ENCODE results near the gene CACNA1G. TPM values are rescaled to one million over a fixed set of nuclear protein-coding genes. Genes with fewer than 3 reads are reported as not detected.

Gene CACNA1G
- total RNA-seq, 1 donor from 2014 or later: 0.07 TPM

GRCh38 chr17:50537721-50538548, 22.6 kb upstream of the CACNA1G start:
- H3K27ac Mint-ChIP-seq: no peak overlapping the region
- intact Hi-C loops (cut with micrococcal nuclease): no loop called here
- H3K9me3 Mint-ChIP-seq: no peaks in the 10 kb centered on the region
- H3K4me1 Mint-ChIP-seq: peaks cover 16% of the 10 kb centered on the region
- no peak overlapping the region for H3K4me3 Mint-ChIP-seq
- no peak for DNase-seq
- peaks cover 21% of the 10 kb centered on the region for H3K27me3 Mint-ChIP-seq
- H3K36me3 Mint-ChIP-seq (ENCODE audit: low read depth): no peaks in the 10 kb centered on the region

GRCh38 chr17:50538549-50539410, 21.7 kb upstream of the CACNA1G start:
- Mint-ChIP-seq H3K4me1 (peaks cover 12% of the 10 kb centered on the region), H3K36me3 (ENCODE audit: low read depth) (no peaks in the 10 kb centered on the region), H3K27me3 (peaks cover 13% of the 10 kb centered on the region), H3K4me3 (no peak overlapping the region), H3K27ac (no peak overlapping the region), H3K9me3 (no peaks in the 10 kb centered on the region)
- DNase-seq: no peak
- intact Hi-C loops (cut with micrococcal nuclease): no loop called here

- intact Hi-C loops (cut with micrococcal nuclease): loop anchor here (10.0 kb wide), 1 partner anchor 415 kb away; no protein-coding TSS in a partner anchor
- Mint-ChIP-seq H3K36me3 (ENCODE audit: low read depth) (no peaks in the 10 kb centered on the region), H3K27ac (no peak overlapping the region), H3K9me3 (no peaks in the 10 kb centered on the region), H3K4me1 (peaks cover 13% of the 10 kb centered on the region), H3K27me3 (peaks cover 11% of the 10 kb centered on the region), H3K4me3 (no peak overlapping the region)
- no peak for DNase-seq
Observed at GRCh38 chr17:50539762-50540559, 20.6 kb upstream of the CACNA1G start.

GRCh38 chr17:50540560-50541401, 19.7 kb upstream of the CACNA1G start:
- H3K4me1 Mint-ChIP-seq: peaks cover 13% of the 10 kb centered on the region
- no peak overlapping the region for H3K27ac Mint-ChIP-seq
- intact Hi-C loops (cut with micrococcal nuclease): loop anchor here (10.0 kb wide), 1 partner anchor 414 kb away; no protein-coding TSS in a partner anchor
- peaks cover 13% of the 10 kb centered on the region for H3K27me3 Mint-ChIP-seq
- H3K4me3 Mint-ChIP-seq: no peak overlapping the region
- H3K9me3 Mint-ChIP-seq: no peaks in the 10 kb centered on the region
- no peaks in the 10 kb centered on the region for H3K36me3 Mint-ChIP-seq (ENCODE audit: low read depth)
- no peak for DNase-seq

GRCh38 chr17:50541402-50541715, 19.2 kb upstream of the CACNA1G start:
- Mint-ChIP-seq H3K4me1 (peaks cover 13% of the 10 kb centered on the region), H3K27ac (no peak overlapping the region), H3K36me3 (ENCODE audit: low read depth) (no peaks in the 10 kb centered on the region), H3K27me3 (peaks cover 16% of the 10 kb centered on the region), H3K4me3 (peak overlapping the region; percentile 83), H3K9me3 (no peaks in the 10 kb centered on the region)
- DNase-seq: no peak
- intact Hi-C loops (cut with micrococcal nuclease): loop anchor here (10.0 kb wide), 1 partner anchor 413 kb away; no protein-coding TSS in a partner anchor

- peak overlapping the region; percentile 45 for H3K27ac Mint-ChIP-seq
- no peaks in the 10 kb centered on the region for H3K9me3 Mint-ChIP-seq
- intact Hi-C loops (cut with micrococcal nuclease): loop anchor here (1.0 to 10.0 kb wide), 3 partner anchors 31 to 413 kb away; no protein-coding TSS in a partner anchor
Observed at GRCh38 chr17:50541716-50542688, 18.5 kb upstream of the CACNA1G start.

GRCh38 chr17:50542795-50543774, 17.4 kb upstream of the CACNA1G start:
- intact Hi-C loops (cut with micrococcal nuclease): loop anchor here (1.0 to 10.0 kb wide), 3 partner anchors 32 to 412 kb away; no protein-coding TSS in a partner anchor
- Mint-ChIP-seq H3K9me3 (no peaks in the 10 kb centered on the region), H3K4me1 (peaks cover 20% of the 10 kb centered on the region), H3K27me3 (peaks cover 19% of the 10 kb centered on the region), H3K36me3 (ENCODE audit: low read depth) (no peaks in the 10 kb centered on the region), H3K4me3 (peak overlapping the region; percentile 83), H3K27ac (no peak overlapping the region)
- no peak for DNase-seq

More at GRCh38 chr17:50541716-50542688, 18.5 kb upstream of the CACNA1G start:
- Mint-ChIP-seq H3K36me3 (ENCODE audit: low read depth) (no peaks in the 10 kb centered on the region), H3K4me1 (peaks cover 16% of the 10 kb centered on the region), H3K4me3 (peak overlapping the region; percentile 83), H3K27me3 (peaks cover 19% of the 10 kb centered on the region)
- DNase-seq: peak; percentile 98

- intact Hi-C loops (cut with micrococcal nuclease): loop anchor here (10.0 kb wide), 1 partner anchor 410 kb away; no protein-coding TSS in a partner anchor
- DNase-seq: no peak
- no peaks in the 10 kb centered on the region for H3K9me3 Mint-ChIP-seq
- no peak overlapping the region for H3K27ac Mint-ChIP-seq
- H3K4me3 Mint-ChIP-seq: no peak overlapping the region
- H3K4me1 Mint-ChIP-seq: peaks cover 20% of the 10 kb centered on the region
- H3K27me3 Mint-ChIP-seq: peaks cover 19% of the 10 kb centered on the region
- no peaks in the 10 kb centered on the region for H3K36me3 Mint-ChIP-seq (ENCODE audit: low read depth)
Observed at GRCh38 chr17:50544516-50544915, 16.0 kb upstream of the CACNA1G start.

GRCh38 chr17:50545311-50545710, 15.2 kb upstream of the CACNA1G start:
- no peaks in the 10 kb centered on the region for H3K9me3 Mint-ChIP-seq

GRCh38 chr17:50546701-50547034, 13.8 kb upstream of the CACNA1G start:
- no peak overlapping the region for H3K27ac Mint-ChIP-seq
- H3K27me3 Mint-ChIP-seq: peaks cover 19% of the 10 kb centered on the region
- DNase-seq: no peak
- peak overlapping the region; percentile 83 for H3K4me3 Mint-ChIP-seq
- intact Hi-C loops (cut with micrococcal nuclease): loop anchor here (1.0 to 10.0 kb wide), 7 partner anchors 14 to 408 kb away; partner anchors contain the start of genes CACNA1G and RSAD1
- peaks cover 17% of the 10 kb centered on the region for H3K4me1 Mint-ChIP-seq
- no peaks in the 10 kb centered on the region for H3K36me3 Mint-ChIP-seq (ENCODE audit: low read depth)
- no peaks in the 10 kb centered on the region for H3K9me3 Mint-ChIP-seq

More at GRCh38 chr17:50545311-50545710, 15.2 kb upstream of the CACNA1G start:
- Mint-ChIP-seq H3K27me3 (peaks cover 19% of the 10 kb centered on the region), H3K36me3 (ENCODE audit: low read depth) (no peaks in the 10 kb centered on the region), H3K4me3 (no peak overlapping the region), H3K27ac (no peak overlapping the region), H3K4me1 (peaks cover 20% of the 10 kb centered on the region)
- DNase-seq: no peak
- intact Hi-C loops (cut with micrococcal nuclease): loop anchor here (5.0 to 10.0 kb wide), 2 partner anchors 297 to 409 kb away; no protein-coding TSS in a partner anchor
